K562 (cell line): ENCODE data around the gene PTCH1. TPM values are rescaled to one million over a fixed set of nuclear protein-coding genes. Genes with fewer than 3 reads are reported as not detected.

Source experiments
- EGR1 ChIP-seq: fragments of 450-650 bp; conservative IDR thresholded peaks from 2 replicates; pipeline ENCODE4 v1.6.1; 2017; ENCODE audit warnings: mild to moderate bottlenecking
- GTF2E2 ChIP-seq: fragments of 200-800 bp; sonication (Bioruptor generic); IDR thresholded peaks from 2 replicates; pipeline ENCODE4 v1.6.1; 2016; ENCODE audit warnings: missing genetic modification characterization, missing compliant biosample characterization
- KDM2B ChIP-seq: fragments of 250-450 bp; sonication (Bioruptor Pico); IDR thresholded peaks from 2 replicates; pipeline ENCODE4 v1.8.0; 2021; ENCODE audit warnings: mild to moderate bottlenecking, moderate library complexity
- POLR3G ChIP-seq: IDR thresholded peaks from 2 replicates; pipeline ENCODE4 v1.6.1; 2011; ENCODE audit not compliant: insufficient read length, insufficient replicate concordance; ENCODE audit errors: extremely low read depth
- RB1 ChIP-seq: fragments of 450-650 bp; IDR thresholded peaks from 2 replicates; pipeline ENCODE4 v1.6.1; 2017; ENCODE audit warnings: low read depth, mild to moderate bottlenecking
- RBFOX2 ChIP-seq: fragments of 200-400 bp; formaldehyde crosslinking; IDR thresholded peaks from 2 replicates; pipeline ENCODE4 v1.6.1; 2017; ENCODE audit warnings: low read depth, mild to moderate bottlenecking, low read length, moderate library complexity
- TBP ChIP-seq: optimal IDR thresholded peaks from 2 replicates; pipeline ENCODE3; 2011; ENCODE audit warnings: low read depth, low read length, improper control_type of control experiment
- ZBTB17 ChIP-seq: fragments of 450-650 bp; formaldehyde crosslinking; IDR thresholded peaks from 2 replicates; pipeline ENCODE4 v1.4.0; 2020; ENCODE audit warnings: mild to moderate bottlenecking
- ZFX ChIP-seq: sonication (generic); formaldehyde crosslinking; IDR thresholded peaks from 2 replicates; pipeline ENCODE4 v1.8.0; 2022; ENCODE audit warnings: mild to moderate bottlenecking, missing genetic modification reagents, moderate library complexity
- ZNF146 ChIP-seq: IDR thresholded peaks from one replicate; pipeline ENCODE4 v1.6.1; 2018; ENCODE audit warnings: missing compliant biosample characterization; ENCODE audit not compliant: unreplicated experiment
- ZNF354B ChIP-seq: fragments of 250-450 bp; sonication (Bioruptor Pico); IDR thresholded peaks from 2 replicates; pipeline ENCODE4 v1.4.0; 2020
- polyA plus RNA-seq, 8 experiments: library from polyadenylated mRNA; depleted of rRNA in 4 of 8; stranded (reverse) in 5 of 8; unstranded in 3 of 8; fragments of >200 nt; fragmentation: Nextera tagmentation in 2 of 8; fragmentation: Illumina TruSeq in 1 of 8; extraction: Ambion mirVana in 2 of 8; extraction: Trizol in 1 of 8; gene quantifications; 2 replicates each; pipeline versions ENCODE4 v1.2.1 to v1.2.3, GENCODE V29; 2011 to 2014; ENCODE audit warnings: inconsistent platforms in 1 of 8, missing spikeins in 1 of 8
- total RNA-seq, 7 experiments: library from RNA; depleted of rRNA in 6 of 7; stranded (reverse); fragments of >200 nt in 6 of 7; fragmentation: Illumina TruSeq in 2 of 7; extraction: Trizol in 2 of 7; gene quantifications; 2 replicates each; pipeline versions ENCODE4 v1.2.1 to v1.2.3, GENCODE V29; 2011 to 2021; ENCODE audit warnings: low replicate concordance in 1 of 7
- TF ChIP-seq, protein P1 (sequence below), 2 experiments: IDR thresholded peaks; 2 replicates each; pipeline ENCODE4 v1.6.1; 2011; ENCODE audit warnings: borderline replicate concordance in 1 of 2, control low read depth in 1 of 2, low read depth in 1 of 2, low read length in 1 of 2, mild to moderate bottlenecking in 1 of 2, mixed read lengths in 1 of 2, moderate library complexity in 1 of 2; ENCODE audit not compliant: insufficient read depth in 1 of 2, insufficient read length in 1 of 2, poor library complexity in 1 of 2, severe bottlenecking in 1 of 2; ENCODE audit errors: extremely low read depth in 1 of 2
- TF ChIP-seq, protein P2 (sequence below): sonication (generic); formaldehyde crosslinking; IDR thresholded peaks from 2 replicates; pipeline ENCODE4 v1.8.0; 2022; ENCODE audit warnings: mild to moderate bottlenecking, missing genetic modification reagents, borderline replicate concordance
- TF ChIP-seq, protein P3 (sequence below): fragments of 250-450 bp; sonication (Bioruptor Pico); IDR thresholded peaks from 2 replicates; pipeline ENCODE4 v1.8.0; 2022; ENCODE audit warnings: inconsistent platforms, mild to moderate bottlenecking, moderate library complexity, borderline replicate concordance
- TF ChIP-seq, protein P4 (sequence below): conservative IDR thresholded peaks from 2 replicates; pipeline ENCODE4 v1.6.1; 2011; ENCODE audit warnings: low read depth, mild to moderate bottlenecking, low read length; ENCODE audit not compliant: control insufficient read depth
- TF ChIP-seq, protein P5 (sequence below), 2 experiments: IDR thresholded peaks; 2 replicates each; pipeline ENCODE4 v1.6.1; 2012; ENCODE audit warnings: improper control_type of control experiment in 2 of 2, low read depth in 2 of 2, low read length in 2 of 2, borderline replicate concordance in 1 of 2

The PTCH1 gene
- total and polyA plus RNA-seq, 9 of the 15 experiments (the other 6 are each of a cell fraction or from before 2014, with no cell fraction given): 0.70 to 9.9 (median 3.8) TPM

DNA sequence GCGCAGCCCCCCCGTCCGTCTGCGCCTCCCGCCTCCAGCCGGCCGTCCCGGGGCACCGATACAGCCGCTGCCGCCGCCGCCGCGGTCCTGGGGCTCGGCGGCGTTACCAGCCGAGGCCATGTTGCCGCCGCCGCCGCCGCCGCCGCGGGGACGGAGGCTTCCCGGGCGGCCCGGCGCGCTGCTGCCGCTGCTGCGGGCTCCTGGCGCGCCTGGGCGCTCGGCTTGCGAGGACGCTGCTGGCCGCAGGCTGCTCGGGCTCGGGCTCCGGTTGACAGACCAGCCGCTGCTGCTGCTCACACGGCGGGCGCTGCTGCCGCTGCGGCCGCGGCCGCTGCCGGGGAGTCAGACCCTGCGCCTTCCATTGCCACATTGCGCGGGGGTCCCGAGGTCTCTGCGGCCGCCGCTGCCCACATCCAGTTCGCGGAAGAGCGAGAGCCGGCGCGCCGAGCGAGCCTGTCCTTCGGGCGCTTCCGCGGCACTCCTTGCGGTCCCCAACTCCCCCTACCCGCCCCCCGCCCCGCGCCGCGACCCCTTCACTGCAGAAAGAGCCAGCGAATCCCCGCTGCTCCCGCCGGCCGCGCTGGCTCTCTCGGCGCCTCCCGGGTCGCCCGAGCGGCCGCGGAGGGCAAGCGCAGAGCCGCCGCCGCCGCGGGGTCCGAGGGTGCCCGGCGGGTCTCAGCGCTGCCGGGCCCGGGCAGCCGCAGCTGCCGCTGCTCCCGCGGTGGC is 8.4 kb downstream of the PTCH1 start (continued):
- no peak for TF ChIP-seq EGR1
- no peak for TF ChIP-seq GTF2E2 (tag)
- TF ChIP-seq, protein P1, sequence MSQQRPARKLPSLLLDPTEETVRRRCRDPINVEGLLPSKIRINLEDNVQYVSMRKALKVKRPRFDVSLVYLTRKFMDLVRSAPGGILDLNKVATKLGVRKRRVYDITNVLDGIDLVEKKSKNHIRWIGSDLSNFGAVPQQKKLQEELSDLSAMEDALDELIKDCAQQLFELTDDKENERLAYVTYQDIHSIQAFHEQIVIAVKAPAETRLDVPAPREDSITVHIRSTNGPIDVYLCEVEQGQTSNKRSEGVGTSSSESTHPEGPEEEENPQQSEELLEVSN (IDR thresholded peaks at IDR 0.05; ENCODE audit: borderline replicate concordance in 1 of 2, extremely low read depth in 1 of 2, insufficient read depth in 1 of 2, insufficient read length in 1 of 2, low read depth in 1 of 2, low read length in 1 of 2, poor library complexity in 1 of 2, severe bottlenecking in 1 of 2): peak in 1 of 2 experiments; percentile 64
- TF ChIP-seq ZNF146 (CRISPR knock-in tag): no peak
- TF ChIP-seq ZFX (CRISPR knock-in tag): no peak
- TF ChIP-seq, protein P2, sequence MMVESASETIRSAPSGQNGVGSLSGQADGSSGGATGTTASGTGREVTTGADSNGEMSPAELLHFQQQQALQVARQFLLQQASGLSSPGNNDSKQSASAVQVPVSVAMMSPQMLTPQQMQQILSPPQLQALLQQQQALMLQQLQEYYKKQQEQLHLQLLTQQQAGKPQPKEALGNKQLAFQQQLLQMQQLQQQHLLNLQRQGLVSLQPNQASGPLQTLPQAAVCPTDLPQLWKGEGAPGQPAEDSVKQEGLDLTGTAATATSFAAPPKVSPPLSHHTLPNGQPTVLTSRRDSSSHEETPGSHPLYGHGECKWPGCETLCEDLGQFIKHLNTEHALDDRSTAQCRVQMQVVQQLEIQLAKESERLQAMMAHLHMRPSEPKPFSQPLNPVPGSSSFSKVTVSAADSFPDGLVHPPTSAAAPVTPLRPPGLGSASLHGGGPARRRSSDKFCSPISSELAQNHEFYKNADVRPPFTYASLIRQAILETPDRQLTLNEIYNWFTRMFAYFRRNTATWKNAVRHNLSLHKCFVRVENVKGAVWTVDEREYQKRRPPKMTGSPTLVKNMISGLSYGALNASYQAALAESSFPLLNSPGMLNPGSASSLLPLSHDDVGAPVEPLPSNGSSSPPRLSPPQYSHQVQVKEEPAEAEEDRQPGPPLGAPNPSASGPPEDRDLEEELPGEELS (CRISPR knock-in tag): no peak
- TF ChIP-seq ZBTB17 (CRISPR knock-in tag): no peak
- no peak for TF ChIP-seq TBP
- TF ChIP-seq, protein P3, sequence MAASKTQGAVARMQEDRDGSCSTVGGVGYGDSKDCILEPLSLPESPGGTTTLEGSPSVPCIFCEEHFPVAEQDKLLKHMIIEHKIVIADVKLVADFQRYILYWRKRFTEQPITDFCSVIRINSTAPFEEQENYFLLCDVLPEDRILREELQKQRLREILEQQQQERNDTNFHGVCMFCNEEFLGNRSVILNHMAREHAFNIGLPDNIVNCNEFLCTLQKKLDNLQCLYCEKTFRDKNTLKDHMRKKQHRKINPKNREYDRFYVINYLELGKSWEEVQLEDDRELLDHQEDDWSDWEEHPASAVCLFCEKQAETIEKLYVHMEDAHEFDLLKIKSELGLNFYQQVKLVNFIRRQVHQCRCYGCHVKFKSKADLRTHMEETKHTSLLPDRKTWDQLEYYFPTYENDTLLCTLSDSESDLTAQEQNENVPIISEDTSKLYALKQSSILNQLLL (CRISPR knock-in tag): no peak
- TF ChIP-seq, protein P4, sequence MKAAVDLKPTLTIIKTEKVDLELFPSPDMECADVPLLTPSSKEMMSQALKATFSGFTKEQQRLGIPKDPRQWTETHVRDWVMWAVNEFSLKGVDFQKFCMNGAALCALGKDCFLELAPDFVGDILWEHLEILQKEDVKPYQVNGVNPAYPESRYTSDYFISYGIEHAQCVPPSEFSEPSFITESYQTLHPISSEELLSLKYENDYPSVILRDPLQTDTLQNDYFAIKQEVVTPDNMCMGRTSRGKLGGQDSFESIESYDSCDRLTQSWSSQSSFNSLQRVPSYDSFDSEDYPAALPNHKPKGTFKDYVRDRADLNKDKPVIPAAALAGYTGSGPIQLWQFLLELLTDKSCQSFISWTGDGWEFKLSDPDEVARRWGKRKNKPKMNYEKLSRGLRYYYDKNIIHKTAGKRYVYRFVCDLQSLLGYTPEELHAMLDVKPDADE: no peak
- no peak for TF ChIP-seq POLR3G
- peak; percentile 52; the same call in 1 of the 2 replicates for TF ChIP-seq RB1
- TF ChIP-seq RBFOX2: peak; percentile 34; the same call in 1 of the 2 replicates
- TF ChIP-seq, protein P5, sequence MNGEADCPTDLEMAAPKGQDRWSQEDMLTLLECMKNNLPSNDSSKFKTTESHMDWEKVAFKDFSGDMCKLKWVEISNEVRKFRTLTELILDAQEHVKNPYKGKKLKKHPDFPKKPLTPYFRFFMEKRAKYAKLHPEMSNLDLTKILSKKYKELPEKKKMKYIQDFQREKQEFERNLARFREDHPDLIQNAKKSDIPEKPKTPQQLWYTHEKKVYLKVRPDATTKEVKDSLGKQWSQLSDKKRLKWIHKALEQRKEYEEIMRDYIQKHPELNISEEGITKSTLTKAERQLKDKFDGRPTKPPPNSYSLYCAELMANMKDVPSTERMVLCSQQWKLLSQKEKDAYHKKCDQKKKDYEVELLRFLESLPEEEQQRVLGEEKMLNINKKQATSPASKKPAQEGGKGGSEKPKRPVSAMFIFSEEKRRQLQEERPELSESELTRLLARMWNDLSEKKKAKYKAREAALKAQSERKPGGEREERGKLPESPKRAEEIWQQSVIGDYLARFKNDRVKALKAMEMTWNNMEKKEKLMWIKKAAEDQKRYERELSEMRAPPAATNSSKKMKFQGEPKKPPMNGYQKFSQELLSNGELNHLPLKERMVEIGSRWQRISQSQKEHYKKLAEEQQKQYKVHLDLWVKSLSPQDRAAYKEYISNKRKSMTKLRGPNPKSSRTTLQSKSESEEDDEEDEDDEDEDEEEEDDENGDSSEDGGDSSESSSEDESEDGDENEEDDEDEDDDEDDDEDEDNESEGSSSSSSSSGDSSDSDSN (IDR thresholded peaks at IDR 0.05; ENCODE audit: borderline replicate concordance in 1 of 2, low read depth in 2 of 2, low read length in 2 of 2): peak in 1 of 2 experiments; percentile 73; a peak in 3 of 4 replicates
- no peak for TF ChIP-seq ZNF354B (CRISPR knock-in tag)
- no peak for TF ChIP-seq KDM2B (CRISPR knock-in tag)
